GM12874 (cell line): ENCODE results near the gene INTS1.

Source experiments
- TF ChIP-seq, protein P1 (sequence below): IDR thresholded peaks from 2 replicates; pipeline ENCODE4 v1.5.1; 2011; ENCODE audit warnings: low read depth, mild to moderate bottlenecking, control low read depth, low read length, moderate library complexity; ENCODE audit not compliant: insufficient read depth

The INTS1 gene

GRCh38 chr7:1503816-1504775 lies at the start of gene INTS1:
TSS of gene INTS1 (minus strand) at chr7:1504389. CDS start at chr7:1503960, 429 bp downstream.
- TF ChIP-seq, protein P1, sequence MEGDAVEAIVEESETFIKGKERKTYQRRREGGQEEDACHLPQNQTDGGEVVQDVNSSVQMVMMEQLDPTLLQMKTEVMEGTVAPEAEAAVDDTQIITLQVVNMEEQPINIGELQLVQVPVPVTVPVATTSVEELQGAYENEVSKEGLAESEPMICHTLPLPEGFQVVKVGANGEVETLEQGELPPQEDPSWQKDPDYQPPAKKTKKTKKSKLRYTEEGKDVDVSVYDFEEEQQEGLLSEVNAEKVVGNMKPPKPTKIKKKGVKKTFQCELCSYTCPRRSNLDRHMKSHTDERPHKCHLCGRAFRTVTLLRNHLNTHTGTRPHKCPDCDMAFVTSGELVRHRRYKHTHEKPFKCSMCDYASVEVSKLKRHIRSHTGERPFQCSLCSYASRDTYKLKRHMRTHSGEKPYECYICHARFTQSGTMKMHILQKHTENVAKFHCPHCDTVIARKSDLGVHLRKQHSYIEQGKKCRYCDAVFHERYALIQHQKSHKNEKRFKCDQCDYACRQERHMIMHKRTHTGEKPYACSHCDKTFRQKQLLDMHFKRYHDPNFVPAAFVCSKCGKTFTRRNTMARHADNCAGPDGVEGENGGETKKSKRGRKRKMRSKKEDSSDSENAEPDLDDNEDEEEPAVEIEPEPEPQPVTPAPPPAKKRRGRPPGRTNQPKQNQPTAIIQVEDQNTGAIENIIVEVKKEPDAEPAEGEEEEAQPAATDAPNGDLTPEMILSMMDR, result peak; percentile 85

DNA sequence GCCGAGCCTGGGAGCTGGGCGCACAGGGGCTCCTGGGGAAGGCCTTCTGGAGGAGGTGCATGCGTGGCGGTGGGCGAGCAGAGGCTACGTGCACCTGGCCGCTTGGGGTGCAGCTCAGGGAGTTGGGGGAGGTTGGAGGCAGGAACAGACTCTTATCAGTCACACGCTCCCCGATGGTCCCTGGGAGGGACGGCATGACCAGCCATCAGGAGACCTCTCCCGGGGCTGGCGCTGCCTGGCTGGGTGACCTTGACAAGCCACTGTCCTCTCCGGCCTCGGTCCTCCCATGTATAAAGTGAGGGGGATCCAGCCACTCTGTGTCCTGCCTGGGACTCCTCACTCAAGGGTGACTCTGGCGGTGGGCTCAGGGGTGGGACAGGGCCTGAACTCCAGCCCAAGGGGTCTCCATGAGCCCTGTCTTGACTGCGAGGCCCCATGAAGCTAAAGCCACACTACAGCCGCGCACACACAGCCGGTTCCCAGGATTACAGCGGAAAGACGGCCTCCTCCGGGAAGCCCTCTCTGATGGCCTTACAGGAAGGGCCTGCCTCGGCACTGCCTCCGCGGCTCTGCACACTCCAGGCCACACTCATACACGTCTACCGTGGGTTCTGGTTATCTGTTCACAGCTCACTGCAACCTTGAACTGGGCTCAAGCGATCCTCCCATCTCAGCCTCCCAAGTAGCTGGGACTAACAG lies 49.5 kb upstream of the INTS1 start:
- TF ChIP-seq, protein P1, result no peak

GRCh38 chr7:1552200-1552599 lies 48.0 kb upstream of the INTS1 start:
- TF ChIP-seq, protein P1, result no peak

DNA sequence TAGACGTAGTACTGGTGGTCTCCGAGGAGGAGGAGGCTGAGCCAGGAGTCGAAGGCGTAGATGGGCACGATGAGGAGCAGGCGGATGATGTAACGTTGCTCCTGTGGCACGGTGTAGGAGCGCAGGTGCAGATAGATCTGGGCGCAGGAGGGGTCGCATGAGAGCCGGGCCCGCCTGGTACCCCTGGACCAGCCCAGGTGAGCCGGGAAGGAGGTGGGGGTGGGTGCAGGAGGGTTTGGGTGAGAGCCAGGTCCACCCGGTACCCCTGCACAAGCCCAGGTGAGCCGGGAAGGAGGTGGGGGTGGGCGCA lies 46.6 kb upstream of the INTS1 start:
- TF ChIP-seq, protein P1, result no peak

DNA sequence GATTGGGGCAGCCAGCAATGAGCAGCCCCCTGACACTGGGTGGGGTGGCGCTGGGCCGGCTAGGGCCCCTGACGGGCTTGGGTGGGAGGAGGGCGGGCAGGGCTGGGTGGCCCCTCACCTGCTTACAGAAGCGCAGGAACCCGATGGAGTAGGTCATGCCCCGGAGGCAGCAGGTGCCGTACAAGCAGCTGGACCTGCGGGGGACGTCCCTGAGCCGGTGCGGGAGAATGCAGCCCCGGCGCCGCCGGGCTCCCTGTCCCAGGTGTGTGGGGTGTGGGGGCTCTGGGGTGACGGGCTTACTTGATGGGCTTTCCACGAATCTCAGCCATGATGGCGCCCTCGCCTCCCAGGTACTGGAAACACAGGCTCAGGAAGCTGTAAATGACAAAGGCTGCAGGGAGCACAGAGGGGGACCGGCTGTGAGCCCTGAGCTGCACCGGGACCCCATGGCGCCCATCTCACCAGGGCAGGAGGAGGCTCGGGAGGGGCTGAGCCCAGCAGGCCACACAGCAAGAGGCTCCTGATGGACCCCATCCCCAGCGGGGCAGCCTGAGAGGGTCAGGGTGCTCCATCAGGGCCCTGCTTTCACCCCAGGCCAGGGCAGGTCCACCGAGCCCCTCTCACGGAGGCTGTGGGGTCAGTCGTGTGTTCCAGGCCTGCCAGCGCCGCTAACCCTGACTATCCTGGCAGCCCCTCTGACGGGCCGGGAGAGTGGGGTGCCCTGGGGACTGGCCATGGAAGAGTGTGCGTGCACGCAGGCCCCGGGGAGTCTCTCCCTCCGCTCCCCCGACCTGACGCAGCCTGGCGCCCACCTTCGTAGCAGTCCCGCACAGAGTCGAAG lies 46.0 kb upstream of the INTS1 start:
- TF ChIP-seq, protein P1, result no peak

- TF ChIP-seq, protein P1, result no peak
Measured at GRCh38 chr7:1549357-1550004, 45.3 kb upstream of the INTS1 start.

GRCh38 chr7:1548944-1549343 lies 44.8 kb upstream of the INTS1 start:
- TF ChIP-seq, protein P1, result no peak
